Right renal pelvis (tissue), 4 donors: ENCODE data around the gene SH3TC2. TPM values are rescaled to one million over a fixed set of nuclear protein-coding genes. Genes with fewer than 3 reads are reported as not detected.

Experiments used
- DNase-seq, 4 donors: peaks; one replicate each; pipeline ENCODE4 v3.0.0-alpha.2; 2013; ENCODE audit warnings: low read depth in 4 of 4, low spot score in 3 of 4, missing footprints in 1 of 4
- polyA plus RNA-seq, 4 donors: library from polyadenylated mRNA; unstranded; fragments of 120-200 nt; gene quantifications; one replicate each; pipeline ENCODE4 v1.2.1, GENCODE V29; 2013; ENCODE audit not compliant: insufficient read length in 4 of 4

Gene SH3TC2
- polyA plus RNA-seq, 4 donors, result 0.50 to 1.4 (median 1.2) TPM

DNA sequence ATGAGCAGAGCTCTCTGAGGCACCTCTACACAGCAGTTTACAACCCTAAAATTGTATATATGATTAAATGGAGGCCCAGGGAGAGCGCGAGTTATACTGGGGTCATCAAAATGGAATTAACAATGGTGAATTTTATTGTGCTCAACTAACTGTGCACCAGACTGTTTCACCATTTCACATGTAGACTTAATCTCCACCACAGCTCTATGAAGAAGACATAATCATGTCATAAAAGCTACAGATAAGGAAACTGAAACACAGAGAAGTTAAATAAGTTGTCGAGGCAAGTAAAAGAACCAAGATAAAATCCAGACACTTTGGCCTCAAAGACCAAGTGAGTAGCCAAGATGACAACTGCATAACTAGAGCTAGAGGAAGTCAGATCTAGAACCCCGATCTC lies 1.5 kb downstream of the SH3TC2 start:
- no peak for DNase-seq

DNA sequence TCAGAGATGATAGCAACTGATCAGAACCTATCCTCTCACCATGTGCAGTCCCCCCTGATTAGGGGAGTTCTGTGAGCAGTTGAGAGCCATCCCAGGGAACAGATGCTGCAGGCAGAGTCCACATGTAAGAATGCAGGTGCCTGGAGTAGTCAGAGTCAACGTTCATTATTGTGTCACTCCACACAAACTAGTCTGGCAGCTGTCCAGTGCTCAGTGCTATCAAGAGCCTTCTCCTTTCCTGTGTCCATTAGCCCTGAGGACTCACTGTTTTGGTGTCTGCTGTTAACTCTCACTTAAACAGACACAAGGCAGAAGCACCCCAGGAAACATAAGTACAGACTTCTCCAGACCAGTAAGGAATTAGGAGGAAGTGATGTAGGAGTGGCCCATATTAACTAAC lies 2.5 kb downstream of the SH3TC2 start:
- DNase-seq, result no peak

DNA sequence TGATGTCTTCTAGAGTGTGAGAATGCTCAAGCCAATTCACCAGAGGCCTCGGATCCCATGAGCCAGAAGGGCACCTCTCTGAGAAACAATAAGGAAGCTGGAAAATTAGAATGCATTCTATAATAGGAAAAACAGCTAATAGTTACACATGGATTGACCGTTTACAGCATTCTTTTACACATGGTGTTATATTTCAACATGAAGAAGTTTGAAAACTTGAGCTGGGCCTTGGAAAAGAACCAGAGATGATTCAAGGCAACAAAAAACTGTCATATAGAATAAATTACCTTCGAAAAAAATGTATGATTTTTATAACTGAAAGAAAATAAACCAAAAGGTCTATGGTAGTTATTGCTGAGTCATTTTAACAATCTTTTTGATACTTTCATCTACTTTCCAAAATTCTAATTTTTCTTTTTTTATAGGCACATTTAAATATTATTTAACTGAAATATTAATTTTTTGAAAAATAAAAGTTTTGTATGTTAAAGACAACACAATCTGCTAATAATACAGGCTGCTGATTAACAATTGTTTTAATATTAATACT lies 6.2 kb downstream of the SH3TC2 start:
- DNase-seq, result no peak

DNA sequence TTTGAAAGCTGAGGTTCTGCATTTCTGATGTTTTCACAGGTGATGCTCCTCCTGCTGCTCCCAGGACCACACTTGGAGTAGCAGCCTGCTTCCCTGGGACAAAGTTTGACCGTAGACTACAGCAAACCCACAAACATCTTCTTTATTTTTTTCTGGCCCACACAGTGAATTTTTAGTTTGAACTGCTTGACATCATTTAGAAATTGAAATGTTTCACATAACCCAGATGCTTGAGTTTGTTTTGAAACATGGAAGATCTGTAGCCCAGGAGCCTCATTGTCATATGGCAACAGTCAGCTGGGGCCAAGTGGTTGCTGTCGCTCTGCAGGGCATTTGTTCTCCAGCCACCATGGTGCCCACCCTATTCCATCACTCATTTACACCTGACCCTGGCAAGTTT lies 8.4 kb downstream of the SH3TC2 start:
- no peak for DNase-seq

DNA sequence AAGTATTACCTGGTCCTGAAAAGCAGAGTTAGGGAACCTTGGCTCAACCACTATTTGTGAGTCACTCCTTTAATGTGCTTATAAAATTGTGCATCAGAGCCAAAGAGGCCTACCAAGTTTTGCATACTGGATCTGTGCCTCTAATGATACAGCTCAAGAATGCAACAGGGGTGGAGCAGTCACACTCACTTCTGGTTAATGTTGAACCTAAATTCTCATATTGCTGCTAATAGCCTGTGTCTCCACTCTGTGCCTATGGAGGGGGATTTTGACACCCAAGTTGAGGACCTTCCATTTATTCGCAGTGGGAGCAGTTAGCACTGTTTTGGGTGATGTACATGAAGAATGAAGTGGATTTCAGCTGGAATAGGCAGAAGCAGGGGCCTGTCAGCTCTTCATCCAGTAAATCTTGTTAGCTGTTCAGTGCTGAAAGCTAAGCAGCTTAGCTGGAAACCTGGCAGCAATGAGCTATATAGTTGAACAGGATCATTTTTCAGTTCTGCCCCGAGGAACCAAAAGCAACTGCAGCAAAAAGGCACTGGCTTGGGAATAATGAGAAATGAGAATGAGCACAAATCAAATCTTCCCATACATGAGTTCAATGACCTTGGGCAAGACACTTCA lies 9.7 kb downstream of the SH3TC2 start:
- DNase-seq, result no peak

DNA sequence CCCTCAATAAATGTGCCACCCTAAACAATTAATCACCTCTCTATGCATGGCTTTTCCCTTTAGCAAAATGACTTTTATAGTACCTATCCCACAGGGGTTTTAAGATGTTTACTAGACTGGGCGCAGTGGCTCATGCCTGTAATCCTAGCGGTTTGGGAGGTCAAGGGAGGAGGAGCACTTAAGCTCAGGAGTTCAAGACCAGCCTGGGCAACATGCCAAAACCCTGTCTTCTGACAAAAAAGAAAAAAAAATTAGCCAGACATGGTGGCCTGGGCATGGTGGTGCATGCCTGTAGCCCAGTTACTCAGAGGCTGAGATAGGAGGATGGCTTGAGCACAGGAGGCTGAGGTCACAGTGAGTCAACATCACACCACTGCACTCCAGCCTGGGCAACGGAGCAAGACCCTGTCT lies 13.5 kb downstream of the SH3TC2 start:
- DNase-seq, result no peak

DNA sequence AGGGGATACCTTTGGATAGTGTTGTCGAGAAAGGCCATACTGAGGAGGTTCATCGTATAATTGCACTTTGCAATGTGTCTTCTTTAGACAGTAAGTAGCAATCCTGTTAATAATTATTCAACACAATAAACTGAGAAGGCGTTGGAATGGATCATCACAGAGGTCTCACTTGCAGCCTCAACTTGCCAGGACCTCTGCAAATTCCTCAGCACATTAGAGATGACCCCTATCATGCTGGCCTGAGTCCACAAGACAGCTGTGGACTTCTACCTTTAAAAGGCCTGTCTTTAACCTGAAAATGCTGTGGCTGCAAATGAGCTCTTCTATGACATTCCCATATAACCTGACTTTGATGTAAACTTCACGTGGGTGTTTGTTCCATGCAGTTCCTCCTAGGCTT lies 14.1 kb downstream of the SH3TC2 start:
- no peak for DNase-seq

DNA sequence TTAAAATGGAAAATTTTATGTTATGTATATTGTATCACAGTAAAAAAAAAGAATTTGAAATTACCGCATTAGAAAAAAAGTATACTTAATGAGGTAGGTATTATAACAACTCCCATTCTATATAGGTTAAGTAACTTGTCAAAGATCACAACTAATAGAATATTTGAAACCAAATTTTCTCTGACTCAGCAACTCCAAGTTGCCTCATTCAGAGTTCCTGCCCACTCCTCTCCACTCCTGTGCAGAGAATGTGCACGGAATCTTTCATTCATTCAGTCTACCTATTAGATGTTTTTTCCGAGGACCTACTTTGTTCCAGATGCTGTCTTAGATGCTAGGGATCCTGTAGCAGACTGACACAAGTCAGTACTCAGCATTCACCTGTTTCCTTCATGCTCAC lies 15.4 kb downstream of the SH3TC2 start:
- DNase-seq, result no peak

DNA sequence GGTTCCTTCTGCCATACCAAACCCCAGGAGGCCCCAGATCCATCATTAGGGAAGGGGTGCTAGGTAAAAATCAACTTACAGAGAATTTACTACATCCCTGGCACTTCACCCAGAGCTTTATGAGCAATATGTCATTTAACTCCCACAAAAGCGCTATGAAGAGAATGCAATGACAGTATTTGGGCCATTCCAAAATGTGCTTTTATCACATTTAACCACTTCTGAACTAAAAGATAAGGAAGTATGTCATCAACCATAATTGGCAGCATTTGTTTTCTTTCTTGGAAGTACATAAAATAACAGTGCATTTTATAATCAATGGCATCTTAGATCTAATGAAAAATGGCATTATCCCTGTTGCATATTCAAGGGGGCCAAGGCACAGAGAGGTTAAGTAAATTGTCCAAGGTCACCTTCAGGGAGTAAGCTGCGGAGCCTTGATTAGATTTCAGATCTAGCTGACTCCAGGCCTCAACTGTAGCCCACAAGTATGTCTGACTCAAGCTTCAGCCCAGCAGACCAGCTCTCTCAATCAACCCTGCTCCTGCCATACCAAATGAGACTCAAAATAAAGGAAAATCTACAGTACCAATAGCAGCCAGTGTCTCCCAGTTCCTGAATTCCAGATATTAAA lies 16.5 kb downstream of the SH3TC2 start:
- no peak for DNase-seq

DNA sequence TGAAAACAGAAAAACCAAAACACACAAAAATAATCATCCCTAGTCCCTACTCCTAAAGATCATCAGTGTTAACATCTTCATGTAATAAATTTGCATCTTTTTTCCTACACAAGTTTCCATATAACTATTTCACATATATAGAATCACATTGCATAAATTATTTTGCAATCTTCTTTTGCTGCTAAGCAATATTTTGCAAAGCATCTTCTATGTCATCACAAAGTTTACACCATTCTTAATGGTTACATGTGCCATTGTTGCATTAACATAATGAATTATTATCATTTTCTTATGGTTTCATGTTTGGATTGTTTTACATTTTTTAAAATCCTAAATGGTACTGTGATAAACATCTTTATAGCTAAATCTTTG lies 17.8 kb downstream of the SH3TC2 start:
- DNase-seq, result no peak

DNA sequence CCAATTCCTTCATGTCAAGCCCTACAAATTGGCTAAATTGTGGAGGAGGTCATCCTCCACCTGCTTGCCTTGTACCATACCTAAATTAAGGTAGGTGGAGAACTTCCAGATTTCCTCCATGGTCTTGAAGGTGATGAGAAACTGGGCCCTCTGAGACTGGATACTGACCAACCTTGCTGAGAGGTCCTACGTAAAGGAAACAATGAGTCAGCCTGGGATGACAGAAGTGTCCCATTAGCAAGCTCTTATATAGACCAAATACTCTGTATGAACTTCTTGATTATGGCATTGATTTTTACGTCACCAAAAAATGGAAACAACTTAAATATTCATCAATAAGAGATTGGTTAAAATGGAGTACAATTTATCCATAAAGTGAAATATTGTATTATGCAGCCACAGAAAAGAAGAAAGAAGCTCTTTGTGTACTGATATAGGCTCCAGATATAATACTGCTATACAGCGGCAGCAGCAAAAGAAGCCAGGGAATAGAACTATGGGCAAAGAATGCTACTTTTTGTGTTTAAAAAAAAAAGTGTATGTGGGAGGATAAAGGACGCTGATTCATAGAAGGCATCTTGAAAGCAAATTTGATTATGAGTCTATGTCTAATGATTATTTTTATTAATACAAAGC lies 18.3 kb downstream of the SH3TC2 start:
- DNase-seq, result no peak

DNA sequence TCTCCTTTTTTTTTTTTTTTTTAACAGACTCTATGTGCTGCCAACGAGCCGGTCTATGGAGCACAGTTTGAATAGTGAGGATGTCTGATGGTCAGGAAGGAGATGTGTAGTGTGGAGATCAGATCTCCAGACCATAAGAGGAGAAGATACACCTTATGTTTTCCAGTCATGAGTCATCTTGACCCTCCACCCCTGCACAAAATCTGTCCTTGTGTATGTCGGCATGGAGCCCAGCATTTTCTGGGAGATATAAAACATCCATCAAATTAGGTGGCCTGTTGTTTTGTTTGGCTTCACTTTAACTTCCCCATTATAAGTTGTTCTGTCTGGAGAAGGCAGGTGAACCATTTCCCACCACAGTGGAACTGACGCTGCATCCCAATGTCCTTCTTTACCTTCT lies 19.2 kb downstream of the SH3TC2 start:
- DNase-seq, result no peak

DNA sequence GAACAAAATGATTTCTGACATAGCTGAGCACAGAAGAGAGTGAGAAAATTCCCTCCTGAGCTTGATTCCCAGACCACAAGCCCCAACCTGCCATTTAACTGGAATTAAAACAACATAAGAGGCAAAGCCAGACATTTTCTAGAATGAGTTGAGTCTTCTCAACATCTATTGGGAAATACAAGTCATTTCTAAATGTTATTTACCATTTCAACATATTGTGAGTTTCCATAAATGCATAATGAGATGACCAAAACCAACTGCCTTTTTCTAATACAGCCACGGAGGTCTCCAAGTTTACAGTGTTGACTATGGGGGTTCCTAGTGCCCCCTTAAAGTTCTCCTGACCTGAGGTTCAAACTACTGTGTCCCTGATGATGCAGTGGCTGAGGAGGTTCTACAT lies 20.0 kb downstream of the SH3TC2 start:
- DNase-seq, result no peak

DNA sequence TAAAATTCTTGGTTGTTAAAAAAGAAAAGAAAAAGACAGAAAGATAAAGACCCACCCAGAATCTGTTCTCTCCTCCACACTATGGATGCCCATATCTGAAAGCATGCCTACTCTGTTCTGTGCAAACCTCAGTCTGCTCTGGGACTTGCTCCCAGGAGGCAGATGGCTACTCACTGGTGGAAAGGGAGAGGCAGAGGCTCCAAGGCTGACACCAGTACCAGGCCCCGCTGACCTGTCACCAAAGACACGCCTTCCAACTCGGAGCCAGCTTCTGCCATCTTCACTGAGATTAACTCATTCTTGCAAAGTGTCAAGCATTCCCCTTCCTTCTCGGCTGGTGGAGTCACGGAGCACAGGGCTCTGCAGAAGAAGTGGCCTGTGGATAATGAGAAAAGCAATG lies 21.6 kb downstream of the SH3TC2 start:
- DNase-seq, result no peak

DNA sequence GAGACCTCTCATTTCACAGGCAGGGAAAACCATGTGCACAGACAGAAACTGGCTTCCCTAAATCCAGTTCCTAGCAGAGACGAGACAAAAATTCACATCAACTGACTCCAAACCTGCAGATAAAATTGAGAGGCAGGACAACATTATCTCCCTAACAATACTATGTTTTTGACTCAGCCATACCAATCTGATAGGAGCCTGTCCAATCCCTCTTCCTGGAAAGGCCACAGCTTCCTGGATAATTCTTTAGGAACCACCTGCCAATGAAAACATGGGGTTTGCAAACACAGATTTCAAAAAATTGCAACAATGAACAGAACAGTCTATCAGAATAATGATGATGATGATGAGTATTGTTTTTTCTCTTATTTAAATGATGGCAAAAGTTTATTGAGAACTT lies 22.4 kb downstream of the SH3TC2 start:
- no peak for DNase-seq

DNA sequence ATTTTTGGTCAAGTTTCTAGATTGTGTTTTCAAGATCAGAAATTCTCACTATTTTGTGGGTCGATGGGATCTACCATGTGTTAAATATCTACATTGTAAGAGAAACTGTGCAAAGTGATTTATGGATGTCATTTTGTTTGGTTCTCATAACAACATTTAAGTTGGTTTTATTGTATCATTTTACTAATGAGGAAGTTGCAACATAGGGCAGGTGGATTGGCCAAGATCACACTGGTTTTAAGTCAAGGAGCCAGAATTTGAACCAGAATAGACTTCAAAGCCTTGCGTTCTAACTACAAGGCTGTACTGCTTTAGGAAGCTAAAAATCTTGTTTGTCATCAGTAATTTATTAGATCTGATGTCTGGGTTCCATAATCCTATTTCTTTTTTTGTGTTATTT lies 23.4 kb downstream of the SH3TC2 start:
- no peak for DNase-seq

DNA sequence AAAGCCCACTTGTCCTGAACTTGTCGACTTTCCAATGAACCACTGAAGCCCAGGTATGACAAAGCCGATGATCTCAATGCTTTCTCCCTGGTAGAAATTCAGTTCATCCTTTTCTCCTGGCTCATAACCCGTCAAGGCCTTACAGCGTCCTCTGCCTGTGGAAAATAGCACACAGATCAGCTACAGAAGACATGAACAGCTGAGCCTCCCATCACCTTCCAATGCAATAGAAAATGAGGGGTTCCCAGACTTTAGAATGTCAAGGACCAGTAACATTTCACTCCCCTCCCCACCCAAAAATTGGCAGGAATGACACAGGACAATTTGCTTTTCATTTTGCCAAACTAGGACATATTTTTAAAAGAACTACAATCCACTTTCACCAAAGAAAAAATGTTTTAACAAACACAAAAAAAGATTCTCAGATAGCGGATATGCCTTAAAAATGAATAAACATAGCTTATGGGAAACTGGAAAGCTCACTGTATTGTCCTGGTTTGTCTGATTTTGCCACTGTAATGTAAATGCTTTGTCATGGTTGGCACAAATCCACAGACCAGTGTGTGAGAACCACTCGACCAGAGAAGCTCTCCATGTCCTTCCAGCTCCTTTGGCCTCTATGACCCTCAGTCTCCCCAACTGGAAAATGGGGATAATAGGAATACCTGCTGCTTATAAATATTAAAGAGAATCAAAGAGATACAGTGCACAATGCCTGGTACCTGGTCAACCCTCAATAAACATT lies 24.4 kb downstream of the SH3TC2 start:
- no peak for DNase-seq

DNA sequence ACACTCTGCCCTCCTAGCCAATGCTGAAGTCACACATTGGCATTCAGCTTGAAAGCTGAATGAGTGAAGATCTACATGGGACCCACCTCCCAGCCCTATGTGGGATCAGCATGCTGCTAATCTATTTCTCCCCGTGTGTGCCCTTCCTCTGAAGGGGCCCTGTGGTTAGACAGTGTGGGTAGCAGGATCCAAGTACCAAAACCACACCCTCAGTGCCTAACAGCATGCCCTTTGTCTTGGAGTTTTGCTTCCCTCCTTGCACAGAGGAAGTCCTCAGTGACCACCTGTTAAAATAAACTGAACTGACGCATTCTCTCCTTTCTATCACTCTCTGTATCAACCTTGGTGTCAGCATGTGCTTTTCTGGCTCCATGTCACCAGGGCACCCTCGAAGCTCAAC lies 25.0 kb downstream of the SH3TC2 start:
- no peak for DNase-seq

DNA sequence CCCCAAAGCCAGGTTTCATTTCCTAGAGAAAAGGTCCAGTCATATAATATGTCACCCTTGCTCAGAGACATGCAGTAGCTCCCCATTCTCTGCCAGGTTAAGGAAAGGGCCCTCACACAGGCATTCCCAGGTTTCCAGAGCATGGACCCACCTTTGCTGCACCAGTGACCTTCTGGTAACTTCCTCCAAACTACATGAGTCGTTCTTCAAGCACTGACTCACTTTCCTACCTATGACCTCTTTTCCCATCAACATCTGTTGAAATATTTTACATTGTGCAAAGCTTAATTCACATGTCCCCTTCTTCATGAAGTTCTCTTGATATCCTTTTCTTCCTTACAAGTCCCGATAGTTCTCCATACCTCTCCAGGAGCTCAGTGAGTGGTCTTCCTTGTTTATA lies 25.9 kb downstream of the SH3TC2 start:
- no peak for DNase-seq

DNA sequence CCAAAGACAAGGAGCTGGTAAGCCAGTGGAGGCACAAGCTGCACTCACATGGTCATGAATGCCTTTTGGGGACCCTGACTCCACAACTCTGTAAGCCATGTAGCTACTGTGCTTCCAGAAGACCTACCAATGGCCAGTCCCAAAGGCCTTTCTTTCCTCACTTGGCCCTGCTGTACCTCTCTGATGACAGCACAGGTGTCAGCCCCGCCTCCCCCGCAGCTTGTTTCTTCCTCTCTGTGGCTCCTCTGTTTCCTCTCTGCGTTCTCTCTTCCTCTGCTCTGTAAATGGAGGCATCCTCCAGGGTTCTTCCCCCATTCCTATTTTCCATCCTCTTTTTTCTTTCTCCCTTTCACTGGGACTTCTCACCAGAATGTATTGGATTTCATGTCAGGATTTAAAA lies 26.7 kb downstream of the SH3TC2 start:
- no peak for DNase-seq

DNA sequence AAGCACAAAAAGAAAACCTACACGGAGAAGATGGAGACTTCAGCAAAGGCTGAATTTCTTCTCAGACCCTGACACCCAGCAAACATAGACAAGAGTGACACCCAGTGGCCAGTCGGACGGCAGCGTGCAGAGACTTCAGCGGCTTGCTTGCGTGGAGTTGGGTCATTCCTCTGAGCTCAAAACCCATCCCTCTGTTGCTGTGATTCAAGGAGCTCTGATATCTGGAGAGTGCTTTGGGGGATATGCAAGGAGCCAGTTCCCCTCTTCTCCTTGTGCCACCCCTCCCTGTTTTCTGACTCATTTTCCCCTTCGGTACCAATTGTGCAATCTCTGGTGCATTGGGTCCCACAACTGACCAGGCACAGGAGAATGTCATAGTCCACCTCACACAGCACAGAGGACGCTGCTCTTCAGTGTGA lies 27.5 kb downstream of the SH3TC2 start:
- DNase-seq, result peak; percentile 41 to 61 (median 46)
